HG03097 (cell line): ENCODE data around the gene UFC1.
"Not testable (repeated sequence)": the region's sequence is repeated elsewhere in the genome, so short reads cannot be mapped to it uniquely, and the experiment has no call there.

Experiments
- ATAC-seq: cut with Tn5 transposase; IDR thresholded peaks from one replicate; pipeline ENCODE4 v1.9.1; 2021; ENCODE audit not compliant: unreplicated experiment, low FRiP score

UFC1 gene

DNA sequence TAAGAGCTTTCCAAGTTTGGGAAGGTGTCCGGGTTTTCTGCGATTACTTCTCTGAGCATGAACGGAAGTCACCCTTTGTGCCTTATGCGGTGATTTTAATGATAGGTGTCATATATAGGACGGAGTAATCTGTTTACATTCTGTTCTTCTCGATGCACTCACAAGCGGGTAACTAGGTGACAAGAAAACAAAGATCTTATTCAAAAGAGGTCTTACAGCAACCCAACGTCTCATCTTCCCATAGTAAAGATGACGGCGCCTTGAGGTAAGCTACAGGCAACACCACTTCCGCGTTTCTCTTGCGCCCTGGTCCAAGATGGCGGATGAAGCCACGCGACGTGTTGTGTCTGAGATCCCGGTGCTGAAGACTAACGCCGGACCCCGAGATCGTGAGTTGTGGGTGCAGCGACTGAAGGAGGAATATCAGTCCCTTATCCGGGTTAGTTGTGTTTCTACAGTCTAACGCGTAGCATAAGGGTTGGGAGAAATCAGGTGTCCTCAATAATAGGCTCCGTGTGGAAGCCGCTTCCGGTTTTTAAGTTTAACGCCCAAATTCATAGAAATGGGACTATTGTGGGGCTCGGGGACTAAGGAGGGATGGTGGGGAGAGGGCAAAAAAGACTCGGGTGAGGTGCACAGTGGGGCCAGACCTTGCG is at the start of gene UFC1:
Gene UFC1 (plus strand): TSS at position 297 of the 656 bp plus-strand sequence. CDS start 20 bp downstream, at position 317.
- peak; percentile 80 for ATAC-seq

DNA sequence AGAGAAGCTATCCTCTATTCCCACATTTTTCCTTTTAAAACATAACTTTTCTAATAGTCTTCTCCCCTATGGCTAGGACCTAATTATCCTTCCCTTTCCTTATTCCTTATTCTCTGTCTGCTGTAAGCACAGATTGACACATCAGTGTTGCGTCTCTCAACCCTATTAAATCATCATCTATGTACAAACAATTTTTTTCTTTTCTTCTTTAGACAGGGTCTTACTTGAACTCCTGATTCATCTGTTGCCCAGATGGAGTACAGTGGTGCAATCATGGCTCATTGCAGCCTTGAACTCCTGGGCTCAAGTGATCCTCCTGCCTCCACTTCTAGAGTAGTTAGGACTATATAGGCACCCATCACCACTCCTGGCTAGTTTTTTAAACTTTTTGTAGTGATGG is 47.3 kb upstream of the UFC1 start:
- ATAC-seq = no peak

DNA sequence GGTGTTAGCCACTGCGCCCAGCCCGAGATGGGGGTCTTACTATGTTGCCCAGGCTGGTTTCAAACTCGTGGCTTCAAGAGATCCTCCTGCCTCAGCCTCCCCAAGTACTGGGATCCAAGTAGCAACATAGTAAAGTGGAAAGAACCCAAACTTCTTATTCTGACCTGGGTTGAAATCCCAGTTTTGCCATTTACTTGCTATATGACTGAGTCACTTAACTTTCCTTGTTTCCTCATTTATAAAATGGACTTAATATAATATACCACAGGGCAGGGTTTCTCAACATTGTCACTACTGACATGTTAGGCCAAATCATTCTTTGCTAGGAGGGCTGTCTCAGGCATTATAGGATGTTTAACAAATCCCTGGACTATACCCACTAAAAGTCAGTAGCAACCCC is 42.7 kb upstream of the UFC1 start:
- no peak for ATAC-seq

DNA sequence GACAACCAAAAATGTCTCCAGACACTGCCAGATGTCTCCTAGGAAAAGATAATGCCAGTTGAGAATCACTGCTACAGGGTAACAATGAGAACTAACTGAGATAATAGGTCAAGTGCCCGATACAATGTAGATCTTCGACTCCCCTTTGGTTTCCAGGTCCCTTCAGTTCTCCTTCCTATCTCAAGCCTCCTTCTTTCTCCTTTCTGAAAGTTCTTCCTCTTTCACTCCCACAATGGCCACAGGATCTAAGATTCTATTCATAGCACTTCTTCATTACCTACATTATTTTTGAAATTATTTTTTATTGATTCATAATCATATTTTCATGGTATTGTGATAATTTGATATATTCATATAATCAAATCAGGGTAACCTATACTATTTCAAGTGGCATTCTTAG is 42.3 kb upstream of the UFC1 start:
- no peak for ATAC-seq

DNA sequence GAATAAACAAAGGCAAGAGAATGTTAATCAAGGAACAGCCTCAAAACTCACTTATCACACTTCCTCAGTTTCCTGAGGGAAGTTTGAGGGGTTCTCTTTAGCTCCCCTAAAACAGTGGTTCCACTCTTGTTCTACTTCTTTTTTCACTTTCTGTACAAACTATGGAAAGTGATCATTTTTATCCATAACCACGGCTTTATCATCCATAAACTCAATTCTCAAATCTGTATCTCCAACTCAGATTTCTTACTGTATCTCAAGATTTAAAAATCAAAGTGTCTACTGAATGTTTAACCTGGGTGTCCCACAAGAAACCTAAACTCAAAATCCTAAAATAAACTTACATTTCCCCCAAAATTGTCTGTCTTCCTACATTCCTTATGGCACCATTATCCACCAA is 39.9 kb upstream of the UFC1 start:
- ATAC-seq = no peak

DNA sequence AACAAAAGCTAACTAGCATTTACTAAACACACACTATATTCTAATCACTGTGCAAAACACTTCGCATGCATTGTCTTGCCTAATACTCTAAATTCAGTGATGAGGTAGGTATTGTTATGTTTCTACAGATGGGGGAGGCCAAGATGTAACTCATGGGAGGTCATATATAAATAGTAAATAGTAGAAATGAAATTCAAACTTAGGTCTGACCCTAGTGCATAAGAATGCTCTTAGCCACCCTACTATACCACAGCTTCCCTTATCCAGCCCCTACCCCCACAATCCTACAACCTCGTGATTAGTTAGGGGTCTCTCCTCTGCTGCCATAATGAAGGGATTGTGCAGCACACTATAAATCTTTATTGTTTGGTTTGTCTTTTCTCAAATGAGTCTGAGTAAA is 39.2 kb upstream of the UFC1 start:
- no peak for ATAC-seq

DNA sequence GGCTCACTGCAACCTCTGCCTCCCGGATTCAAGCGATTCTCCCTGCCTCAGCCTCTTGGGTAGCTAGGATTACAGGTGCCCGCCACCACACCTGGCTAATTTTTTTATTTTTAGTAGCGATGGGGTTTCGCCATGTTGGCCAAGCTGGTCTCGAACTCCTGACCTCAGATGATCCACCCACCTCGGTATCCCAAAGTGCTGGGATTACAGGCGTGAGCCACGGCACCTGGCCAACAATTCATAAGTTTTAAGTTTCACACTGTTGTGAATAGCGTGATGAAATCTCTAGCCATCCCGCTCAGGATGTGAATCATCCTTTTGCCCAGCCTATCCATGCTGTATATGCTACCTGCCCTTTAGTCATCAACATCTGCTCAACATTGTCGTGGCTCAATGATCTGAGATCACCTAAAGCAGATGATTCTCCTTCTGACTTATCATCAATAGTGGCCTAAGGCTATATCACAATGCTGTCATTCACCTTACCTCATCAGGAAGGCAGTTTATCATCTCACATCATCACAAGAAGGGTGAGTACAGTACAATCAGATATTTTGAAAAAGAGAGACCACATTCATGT is 38.6 kb upstream of the UFC1 start:
- no peak for ATAC-seq

DNA sequence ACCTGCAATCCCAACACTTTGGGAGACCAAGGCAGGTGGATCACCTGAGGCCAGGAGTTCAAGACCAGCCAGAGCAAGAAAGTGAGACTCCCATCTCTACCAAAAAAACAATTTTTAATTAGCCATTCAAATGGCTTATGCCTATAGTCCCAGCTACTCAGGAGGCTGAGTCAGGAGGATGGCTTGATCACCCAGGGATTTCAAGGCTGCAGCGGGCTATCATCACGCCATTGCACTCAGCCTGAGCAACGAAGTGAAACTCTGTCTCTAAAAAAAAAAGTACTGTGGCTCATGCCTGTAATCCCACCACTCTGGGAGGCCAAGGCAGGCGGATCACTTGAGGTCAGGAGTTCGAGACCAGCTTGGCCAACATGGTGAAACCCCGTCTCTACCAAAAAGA is 37.8 kb upstream of the UFC1 start:
- not testable (repeated sequence) for ATAC-seq

DNA sequence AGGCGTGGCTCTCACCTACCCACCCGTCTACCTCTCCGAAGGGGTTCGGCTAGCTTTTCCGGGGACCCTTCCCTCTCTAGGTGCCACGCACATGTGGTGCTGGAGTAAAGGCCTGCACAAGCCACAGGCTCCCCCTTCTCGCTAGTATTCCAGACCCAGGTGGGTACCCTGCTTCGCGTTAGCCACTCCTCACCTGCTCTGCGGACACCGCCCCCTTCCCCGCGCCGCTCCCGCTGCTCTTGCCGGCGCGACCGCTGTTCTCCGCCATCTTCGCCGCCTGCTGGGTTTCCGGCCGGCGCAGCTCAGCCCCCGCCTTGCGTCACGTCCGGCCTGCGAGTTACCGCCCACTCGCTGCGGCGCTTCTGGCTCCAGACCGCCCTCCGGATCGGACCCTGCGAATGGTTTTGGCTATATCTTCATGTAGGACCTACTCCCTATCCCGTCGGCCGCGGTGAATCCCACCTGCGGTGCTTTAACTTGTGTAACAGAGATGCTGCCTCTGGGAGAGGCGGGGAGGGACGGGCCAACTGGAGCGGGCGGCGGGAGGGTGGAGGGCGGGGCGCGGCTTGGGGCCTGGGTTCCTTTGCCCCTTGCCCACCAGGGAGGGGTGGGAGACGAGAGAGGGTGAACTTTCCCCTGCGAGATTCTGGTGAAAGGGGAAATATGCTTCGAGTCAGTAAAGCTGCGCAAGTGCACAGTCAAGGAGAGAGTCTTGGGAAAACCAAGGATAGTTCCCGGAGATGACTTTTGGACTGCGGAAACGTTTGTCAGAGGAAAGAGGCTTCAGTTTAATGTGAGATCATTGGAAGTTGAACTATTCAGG is 35.8 kb upstream of the UFC1 start, which contains the start of the genes NIT1 and PFDN2:
Gene NIT1 (plus strand): TSS at position 347 of the 823 bp plus-strand sequence. CDS start 72 bp downstream, at position 419.
Gene PFDN2 (minus strand): TSS at position 279 of the 823 bp plus-strand sequence. CDS start 11 bp downstream, at position 268.
- peak; percentile 67 for ATAC-seq

DNA sequence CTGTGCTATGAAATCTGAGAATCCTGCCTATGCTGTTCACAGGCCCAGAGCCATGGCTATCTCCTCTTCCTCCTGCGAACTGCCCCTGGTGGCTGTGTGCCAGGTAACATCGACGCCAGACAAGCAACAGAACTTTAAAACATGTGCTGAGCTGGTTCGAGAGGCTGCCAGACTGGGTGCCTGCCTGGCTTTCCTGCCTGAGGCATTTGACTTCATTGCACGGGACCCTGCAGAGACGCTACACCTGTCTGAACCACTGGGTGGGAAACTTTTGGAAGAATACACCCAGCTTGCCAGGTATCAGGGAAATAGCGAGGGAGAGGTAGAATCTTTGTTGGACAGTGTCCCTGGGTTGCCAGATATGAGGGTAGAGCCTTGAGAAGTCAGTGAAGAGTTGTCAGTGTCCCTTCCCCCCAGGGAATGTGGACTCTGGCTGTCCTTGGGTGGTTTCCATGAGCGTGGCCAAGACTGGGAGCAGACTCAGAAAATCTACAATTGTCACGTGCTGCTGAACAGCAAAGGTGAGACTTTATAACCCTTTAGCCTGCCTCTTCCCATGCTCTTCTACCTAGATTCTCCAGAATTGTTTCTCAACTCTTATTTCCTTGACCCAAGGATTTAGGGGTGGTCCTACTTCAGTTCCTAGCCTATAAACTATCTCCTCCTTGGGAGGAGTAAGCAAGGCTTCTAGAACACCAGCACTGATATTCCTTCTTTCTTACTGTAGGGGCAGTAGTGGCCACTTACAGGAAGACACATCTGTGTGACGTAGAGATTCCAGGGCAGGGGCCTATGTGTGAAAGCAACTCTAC is 34.5 kb upstream of the UFC1 start:
- ATAC-seq = no peak

DNA sequence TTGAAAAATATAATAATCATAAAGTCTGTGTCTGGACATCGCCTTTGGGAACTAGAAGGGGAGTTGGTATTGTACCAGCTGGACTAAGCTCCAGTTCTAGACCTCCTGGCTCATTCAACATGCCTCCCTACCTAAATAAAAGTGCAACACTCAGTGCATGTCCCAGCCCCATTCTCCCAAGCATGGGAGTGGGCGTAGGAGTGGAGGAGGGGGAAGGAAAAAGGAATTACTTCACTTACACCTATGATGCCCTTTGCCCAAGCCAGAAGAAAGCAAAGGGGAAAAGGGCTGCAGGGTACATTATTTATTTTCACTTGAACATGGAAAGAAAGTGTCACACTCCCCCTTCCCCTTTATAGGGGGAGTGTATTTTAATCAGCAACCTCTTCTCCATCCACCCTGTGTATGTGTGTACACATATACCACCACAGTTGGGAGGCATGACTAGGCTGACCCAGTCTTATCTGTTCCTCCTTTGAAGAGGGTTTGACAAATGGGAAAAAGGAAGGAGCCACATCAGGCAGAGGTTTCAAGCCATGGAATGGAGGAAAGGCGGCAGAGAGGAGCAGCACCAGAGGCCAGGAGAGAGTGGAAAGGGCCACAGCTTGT is 32.6 kb upstream of the UFC1 start:
- no peak for ATAC-seq

DNA sequence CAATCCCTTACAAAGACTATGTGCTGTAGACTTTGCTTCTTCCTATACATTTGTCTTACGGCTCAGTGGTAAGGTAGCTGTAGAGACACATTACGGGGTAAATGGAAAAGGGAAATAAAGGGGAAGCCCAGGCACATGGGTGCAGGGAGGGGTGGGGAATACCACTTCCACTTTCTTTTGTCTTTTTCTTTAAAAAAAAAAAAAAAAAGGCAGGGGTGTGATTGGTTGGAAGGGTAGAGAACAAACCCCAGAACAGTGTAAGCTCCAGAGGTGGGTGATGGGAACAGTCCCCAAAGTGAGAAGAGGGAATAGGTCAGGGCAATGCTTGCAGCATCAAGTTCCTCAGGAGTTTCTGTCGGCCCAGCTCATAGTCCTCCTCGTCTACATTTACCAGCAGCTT is 31.9 kb upstream of the UFC1 start:
- ATAC-seq = no peak

DNA sequence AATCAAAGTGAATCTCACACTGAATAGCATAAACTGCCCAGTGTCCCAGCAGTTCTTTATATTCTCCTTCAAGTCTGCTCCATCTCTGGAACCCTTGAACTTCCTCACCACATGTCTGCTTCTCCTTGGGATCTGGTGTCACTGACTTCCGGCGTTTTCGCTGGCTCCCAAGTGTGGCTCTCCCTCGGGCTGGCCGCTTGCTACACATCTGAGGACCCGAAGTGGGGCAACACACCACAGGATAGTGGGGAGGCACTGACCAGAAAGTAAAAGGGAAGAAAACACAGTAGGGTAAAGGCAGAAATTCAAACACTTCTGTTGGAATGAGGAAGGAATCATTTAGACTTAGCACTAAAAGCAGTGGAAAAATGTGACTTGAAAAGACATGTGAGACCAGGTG is 30.8 kb upstream of the UFC1 start:
- ATAC-seq = no peak

DNA sequence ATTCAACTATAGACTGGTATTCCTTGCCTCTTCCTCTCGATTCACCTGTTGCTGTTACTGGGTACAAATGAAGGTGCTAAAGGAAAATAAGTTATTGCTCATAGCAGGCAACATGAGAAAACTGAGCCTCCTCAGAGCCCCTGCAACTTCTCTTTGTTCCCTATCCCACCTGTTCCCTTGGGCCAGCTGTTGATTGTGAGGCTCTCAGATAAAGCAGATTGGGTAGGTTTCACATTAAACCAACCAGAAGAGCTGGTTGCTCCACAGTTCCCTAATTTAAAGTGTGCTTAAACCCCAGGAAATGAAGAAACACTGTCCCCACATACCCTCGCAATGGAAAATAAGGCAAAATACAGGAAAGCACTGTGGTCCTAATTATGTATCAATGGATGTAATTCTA is 26.1 kb upstream of the UFC1 start:
- no peak for ATAC-seq

DNA sequence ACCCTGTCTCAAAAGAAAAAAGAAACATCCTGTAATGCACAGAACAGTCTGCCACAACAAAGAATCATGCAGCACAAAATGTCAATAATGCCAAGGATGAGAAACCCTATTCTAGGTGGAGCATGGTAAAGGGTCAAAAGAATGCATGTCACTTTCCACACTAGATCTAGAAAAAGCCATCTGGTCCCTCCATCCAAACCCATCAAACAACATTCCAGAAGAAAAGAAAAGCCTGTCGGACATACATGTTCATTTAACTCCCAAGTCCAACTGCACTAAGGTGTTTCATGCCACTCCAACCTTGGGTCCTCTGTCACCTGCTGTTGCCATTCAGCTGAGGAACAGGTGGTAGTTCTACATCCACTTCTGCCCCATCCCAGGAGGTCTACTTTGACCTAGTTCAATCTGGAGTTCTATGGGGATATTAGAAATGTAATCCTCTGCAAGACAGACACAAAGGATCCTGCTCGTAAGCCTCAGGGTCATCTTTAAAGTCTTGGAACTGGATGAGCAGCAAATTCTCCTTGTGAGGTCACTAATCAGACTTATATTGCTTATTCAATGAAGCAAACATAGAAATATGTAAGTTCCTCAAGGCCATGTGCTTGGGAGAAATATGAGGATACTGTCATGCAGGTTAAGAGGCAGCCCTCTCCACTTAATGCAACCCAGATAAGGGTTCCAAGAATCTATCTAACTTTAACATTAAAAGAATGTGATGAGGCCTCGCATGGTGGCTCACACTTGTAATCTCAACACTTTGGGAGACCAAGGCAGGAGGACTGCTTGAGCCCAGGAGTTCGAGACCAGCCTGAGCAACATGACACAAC is 25.0 kb upstream of the UFC1 start:
- ATAC-seq = no peak

DNA sequence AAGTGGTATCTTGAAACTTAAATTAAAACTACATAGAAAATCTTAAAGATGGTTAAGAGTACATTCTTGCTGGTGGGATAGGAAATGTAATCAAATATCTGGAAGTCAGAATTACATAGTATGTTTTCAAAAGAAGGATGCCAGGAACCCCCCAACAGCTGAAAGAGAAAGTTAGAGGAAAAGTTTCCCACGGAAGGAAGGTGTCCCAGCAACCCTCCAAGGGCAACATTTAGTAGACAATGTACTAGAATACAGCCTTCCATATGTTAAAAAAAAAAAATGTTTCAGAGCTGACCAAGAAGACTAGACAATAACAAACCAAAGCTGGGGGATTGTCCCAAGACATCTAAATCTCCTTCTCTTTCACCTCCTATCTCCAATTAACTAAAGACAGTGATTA is 23.5 kb upstream of the UFC1 start:
- ATAC-seq = no peak

DNA sequence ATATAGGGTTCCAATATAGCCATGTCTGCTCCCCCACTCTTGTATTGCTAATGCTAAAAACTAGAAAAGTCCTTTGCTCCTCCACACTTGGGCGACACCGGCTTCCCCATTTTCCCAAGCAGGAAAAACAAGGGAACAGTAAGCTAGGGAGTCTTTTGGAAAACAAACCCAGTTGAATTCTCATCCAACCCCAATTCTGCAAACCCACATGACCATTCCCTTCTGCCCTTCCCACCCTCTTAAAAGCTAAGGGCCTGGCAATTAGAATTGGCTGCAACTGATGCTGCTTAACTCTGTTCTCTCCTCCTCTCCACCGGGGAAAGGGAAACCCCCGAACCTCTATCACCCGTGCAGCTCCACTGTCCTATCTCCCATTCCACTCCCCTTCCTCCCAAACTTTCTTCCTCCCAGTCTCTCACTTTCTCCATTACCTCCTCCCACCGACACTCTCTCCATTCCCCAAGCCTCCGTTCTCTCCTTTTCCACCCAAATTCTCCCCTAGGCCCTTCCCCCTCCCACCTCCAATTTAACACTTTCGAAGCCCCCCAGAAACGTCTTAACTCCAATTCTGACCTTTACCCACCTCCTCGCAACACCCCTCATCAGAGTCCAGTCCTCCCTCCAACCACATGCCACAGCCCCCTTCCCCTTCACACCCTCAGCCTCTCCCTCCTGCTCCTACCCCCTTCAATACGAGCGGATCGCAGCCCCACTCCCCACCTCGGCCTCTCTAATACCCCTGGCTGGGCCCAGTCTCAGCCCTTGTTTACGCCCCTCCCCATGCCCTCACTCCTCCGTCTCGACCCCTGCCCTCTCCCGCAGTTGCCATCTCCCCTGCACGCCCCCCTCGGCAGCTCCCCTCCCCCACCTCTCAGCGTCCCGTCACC is 22.0 kb upstream of the UFC1 start:
- ATAC-seq = no peak

DNA sequence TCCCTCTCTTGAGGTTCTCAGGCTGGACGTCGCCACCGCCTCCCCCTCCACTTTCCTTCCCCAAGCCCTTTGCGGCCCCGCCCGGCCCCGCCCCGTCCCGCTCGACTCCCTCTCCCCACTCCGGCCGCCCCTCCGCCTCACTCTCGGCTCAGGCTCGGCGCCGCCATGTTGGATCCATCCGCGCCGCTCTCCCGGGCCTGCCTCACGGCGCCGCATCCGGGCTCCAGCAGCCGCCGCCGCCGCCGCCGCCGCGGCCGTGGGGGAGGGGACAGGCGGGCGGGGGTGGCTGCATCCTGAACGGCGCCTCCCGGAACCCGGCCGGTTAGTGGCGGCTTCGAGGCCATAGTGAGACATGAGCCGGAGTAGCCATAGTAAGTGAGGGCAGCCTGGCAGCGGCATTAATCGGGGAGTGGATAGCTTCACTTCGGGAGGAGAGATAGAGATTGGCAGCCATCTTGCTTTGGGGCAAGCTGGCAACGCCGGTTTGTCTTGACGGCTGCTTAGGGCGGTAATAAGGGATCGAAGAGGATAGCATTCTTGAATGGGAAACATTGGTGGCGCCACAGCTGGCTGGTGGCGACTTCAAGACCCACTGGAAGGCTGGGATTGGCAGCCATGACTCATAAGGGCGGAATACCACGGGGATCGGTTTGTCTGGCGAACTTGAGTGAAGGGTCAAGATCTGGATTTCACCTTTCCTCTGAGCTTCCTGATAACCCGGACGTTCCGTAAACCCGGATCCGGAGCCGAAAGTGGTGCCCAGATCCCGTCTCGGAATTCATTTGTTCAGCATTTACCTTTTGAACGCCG is 21.2 kb upstream of the UFC1 start, which contains the start of gene DEDD:
Gene DEDD (minus strand): TSS at position 258 of the 810 bp plus-strand sequence. CDS start 8,205 bp downstream, outside the sequence.
- peak; percentile 92 for ATAC-seq
